Activated T-helper 9 cell treated with anti-CD3 and anti-CD28 coated beads, Interleukin-2, amount 50 U/mL, for 16 hours (primary cell): ENCODE data around the gene STX12.
"Not testable (repeated sequence)": the region's sequence is repeated elsewhere in the genome, so short reads cannot be mapped to it uniquely, and the experiment has no call there.

Experiments
- DNase-seq: peaks from one replicate; pipeline ENCODE4 v3.0.0-alpha.2; 2020; ENCODE audit warnings: low read depth

Gene STX12

DNA sequence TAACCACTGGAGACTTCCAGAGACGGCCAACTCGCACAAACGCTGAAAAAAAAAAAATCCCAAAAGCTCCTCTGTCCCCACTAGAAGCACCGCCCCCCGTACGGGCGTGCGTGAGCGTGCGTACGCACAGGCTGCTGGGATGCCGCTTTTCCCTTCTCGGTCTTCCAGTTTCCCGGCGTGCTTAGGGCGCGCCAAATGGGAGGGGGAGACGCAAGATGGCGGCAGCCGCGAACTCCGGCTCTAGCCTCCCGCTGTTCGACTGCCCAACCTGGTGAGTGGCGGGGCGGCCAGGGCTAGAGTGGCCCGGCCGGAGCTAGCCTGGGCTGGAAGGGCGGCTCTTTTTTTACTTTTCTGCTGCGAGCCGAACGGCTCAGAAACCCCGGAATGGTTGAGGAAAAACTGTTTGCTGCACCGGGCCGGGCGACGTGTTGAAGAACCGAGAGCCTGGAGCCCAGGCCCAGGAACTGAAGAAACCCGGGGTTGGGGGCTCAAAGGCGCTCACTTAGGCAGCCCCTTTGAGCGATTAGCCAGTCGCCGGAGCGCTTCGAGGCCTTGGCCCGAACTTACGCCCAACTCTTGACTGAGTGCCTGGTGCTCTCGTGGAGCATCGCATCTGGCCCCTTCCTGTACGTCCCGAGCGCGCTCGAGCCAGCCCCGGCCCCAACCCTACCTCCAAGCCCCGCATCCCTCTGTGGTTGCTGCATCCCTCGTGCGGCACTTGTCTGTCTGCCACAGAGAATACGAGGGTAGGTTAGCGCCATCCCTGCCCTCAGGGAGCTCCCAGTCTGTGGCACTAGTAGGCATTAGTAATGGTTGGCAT lies 57.8 kb downstream of the STX12 start, which contains the start of gene PPP1R8:
Gene PPP1R8, plus strand, starts transcription at position 162 of the 820 bp plus-strand sequence. Its CDS starts 54 bp downstream, at position 216.
- DNase-seq: peak; percentile 89

DNA sequence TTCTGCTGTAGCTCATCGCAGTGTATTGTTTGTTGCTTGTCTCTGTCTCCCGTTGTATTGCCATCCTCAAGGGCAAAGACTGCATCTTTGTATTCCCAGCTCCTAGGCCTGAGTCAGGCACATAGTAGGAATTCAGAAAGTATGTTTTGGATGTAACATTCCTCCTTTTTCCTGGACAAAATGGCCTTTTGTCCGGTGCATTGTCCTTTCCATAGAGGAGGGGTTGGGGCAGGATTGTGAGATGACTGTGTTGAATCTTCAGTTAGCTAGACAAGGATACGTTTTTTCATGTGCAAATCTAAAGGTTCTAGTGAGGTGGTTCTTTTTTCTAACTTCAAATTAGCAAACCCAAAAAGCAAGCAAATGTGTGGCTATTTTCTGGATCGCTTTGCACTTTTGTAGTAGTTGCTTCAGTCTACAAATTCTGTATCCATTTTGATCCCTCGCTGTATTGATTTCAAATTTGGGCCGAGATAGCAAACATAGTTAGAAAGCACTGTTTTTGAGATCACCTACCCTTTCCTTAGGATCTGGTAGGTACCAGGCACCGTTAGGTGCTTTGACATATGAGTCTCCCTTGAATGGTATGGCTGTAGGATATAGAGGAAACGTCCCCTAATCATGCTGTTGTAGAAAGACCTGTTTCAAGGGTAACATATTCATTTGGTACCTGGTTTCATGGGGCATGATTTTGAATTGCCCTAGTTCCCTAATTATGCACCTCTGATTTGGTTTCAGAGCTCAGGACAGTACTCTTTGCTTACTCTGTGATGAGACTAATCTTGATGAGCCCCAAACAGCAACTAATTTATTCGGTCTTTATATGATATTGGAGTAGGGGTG lies 58.8 kb downstream of the STX12 start:
- no peak for DNase-seq

DNA sequence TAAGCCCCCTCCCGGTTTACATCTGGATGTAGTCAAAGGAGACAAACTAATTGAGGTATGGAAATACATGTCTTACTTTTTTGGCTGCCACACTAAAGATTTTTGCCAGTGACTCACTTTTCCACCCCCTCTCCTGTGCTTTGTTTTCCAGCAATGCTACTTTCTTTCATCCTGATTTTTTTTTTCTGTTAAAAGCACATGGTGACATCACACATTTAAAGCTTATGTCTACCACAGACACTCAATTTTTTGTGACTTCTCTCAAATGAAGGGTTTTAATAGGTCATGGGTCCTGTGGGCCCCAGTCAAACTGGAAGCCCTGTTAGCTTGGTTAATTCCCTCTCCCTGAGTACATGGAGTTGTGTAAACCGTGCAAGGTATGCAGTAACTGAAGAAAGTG lies 59.7 kb downstream of the STX12 start:
- DNase-seq: no peak

DNA sequence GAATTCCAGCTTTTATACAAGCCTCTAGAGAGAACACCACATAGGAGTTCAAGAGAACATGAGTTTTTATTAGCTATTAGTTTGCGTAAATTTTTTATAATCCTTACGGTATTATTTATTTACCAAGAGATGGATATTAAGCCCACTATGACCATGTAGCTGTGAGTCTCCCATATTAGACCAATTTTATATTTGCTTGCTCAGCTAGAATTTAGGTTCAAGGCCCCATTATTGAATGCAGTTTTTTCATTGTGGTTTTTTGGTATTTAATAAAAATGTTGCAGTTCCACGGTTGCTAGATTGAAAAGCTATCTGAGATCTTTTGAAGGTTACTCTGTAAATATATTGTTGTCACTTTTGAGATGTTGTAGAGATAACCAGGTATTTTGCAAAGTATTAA lies 60.5 kb downstream of the STX12 start:
- DNase-seq: no peak

DNA sequence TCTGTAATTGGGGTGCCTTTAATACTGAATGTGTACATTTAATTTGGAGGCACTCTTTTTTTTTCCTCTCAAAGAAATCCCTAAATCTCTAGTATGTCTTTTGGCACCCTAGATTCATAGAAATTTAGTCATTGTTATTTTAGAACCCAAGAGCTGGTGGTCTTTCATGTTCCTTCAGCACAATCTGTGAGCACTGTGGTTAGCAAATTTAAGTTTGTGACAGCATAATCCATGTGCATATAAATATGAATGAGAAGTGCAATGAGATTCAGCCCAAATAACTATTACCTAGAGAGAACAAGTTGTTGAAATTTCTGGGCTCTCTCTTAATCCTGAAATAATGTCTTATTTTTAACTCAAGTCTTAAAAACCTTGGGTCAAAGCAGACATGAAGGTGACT lies 62.0 kb downstream of the STX12 start:
- no peak for DNase-seq

DNA sequence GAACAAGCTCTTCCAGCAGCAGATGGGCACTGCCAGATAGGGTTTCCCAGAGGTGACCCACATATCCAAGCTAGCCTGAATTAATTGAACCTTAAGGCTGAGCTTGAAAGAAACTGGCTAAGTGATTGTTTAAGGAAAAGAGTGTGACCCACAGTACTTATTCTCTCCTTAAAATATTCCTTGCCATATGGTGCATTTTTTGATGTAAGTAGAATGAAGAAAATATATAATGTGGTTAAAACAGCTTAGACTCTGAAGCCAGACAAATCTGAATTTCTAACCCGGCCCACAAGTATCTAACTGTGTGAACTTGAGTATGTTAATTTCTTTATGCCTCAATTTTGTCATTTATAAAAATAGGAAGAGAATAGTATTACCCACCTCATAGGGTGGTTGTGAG lies 62.5 kb downstream of the STX12 start:
- DNase-seq: no peak

DNA sequence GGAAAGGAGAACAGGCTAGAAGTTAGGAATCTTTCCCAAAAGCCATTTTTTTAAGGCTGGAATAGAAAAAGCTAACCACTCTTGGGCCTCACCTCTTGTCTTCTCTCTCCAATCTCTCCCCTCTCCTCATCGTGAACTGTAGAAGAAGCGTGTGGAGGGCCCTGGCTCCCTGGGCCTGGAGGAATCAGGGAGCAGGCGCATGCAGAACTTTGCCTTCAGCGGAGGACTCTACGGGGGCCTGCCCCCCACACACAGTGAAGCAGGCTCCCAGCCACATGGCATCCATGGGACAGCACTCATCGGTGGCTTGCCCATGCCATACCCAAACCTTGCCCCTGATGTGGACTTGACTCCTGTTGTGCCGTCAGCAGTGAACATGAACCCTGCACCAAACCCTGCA lies 76.9 kb downstream of the STX12 start:
- no peak for DNase-seq

DNA sequence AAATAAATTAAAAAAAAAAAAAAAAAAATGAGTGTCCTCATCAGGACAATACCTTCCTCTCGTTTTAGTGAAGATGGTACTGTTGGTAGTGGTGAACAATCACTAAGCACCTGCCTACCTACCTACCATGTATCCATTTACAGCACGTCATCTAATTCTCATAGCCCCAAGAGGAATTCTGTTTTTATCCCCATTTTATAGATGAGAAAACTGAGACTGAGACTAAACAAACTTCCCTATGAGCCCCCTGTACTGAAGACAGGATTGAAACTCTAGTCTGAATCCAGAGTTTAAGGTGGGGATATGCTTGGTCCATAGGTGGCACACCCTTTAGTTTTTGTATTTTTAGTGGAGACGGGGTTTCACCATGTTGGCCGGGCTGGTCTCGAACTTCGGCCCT lies 82.1 kb downstream of the STX12 start:
- no peak for DNase-seq

DNA sequence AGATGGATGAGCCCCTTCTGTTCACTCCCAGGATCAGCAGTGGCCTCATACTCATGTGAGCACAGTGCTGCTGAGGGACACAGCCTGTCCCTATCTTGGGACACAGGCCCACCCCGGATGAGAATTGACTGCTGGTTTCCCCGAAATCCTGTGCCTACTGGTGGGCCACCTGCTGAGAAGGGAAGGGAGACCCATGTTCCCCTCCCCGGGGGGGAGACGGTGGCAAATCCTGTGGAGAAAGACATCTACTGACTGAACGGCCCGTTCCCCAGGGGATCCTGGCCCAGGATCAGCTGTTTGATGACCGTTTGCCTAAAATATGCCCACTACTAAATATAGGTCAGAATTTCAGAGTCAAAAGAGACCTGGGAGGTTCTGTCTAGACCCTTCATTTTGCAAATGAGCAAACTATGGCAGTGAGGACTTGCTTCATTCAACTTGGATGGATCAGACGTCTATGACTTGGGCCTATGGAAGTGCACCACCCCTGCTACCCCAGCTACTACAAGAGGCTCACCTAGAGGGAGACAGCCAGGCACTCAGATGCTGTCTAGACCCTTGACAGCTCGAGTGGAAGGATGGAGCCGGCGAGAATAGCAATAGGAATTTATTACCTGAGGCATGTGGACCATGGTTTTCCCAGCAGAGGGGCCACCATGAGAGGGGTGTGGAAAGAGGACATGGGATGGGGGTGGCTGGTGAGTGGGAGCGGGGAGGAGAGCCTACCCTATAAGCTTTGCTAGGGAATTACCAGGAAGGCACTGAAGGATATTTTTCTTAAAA lies 83.7 kb downstream of the STX12 start:
- DNase-seq: no peak

DNA sequence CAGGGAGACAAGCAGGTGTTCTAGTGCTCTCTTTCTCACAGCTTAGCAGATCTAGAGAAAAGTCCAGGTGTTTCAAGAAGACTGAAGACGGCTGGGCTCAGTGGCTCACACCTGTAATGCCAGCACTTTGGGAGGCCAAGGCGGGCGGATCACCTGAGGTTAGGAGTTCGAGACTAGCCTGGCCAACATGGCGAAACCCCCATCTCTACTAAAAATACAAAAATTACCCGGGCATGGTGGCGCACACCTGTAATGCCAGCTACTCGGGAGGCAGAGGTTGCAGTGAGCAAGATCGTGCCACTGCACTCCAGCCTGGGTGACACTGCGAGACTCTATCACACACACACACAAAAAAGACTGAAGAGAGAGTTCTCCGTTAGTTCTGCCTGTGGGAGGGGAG lies 84.5 kb downstream of the STX12 start:
- DNase-seq: not testable (repeated sequence)

DNA sequence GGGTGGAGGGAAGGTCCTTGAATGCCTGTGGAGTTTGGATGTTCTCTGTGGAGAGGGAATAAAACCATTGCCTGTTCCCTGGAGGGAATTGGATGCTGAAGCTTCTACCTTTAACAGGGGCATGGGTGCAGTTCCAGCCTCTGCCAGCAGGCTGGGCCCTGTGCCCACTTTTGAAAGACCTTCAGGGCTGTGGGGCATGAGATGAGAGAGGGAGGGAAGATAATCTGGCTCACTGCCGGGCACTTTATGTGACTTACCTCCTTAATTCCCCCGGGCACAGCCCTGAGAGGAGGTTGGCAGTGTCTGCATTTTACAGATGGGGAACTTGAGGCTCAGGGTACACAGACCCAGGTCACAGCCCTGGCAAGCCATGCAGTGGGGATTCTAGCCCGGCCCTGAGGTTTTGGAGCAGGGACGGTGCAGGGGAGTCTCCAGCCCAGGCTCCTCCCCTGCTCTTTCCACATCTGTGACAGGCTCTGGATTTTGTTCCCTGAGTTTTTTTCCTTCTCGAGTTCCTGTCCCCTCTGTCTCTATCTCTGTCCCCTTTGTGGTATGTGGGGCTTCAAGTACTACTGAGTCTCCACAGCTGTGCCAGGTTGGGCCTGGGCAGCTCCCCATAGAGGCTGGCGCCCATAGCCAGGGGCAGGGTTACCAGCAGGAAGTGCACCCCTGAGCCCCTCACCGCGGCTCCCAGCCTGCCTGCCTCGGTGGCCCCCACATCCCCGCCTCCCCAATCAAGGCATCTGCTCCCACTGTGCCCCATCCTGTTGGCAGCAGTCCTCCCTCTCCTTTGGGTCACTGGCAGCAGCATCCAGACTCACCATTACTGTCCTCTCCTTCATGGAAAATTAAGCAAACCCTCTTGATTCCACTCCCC lies 85.3 kb downstream of the STX12 start:
- DNase-seq: peak; percentile 70

DNA sequence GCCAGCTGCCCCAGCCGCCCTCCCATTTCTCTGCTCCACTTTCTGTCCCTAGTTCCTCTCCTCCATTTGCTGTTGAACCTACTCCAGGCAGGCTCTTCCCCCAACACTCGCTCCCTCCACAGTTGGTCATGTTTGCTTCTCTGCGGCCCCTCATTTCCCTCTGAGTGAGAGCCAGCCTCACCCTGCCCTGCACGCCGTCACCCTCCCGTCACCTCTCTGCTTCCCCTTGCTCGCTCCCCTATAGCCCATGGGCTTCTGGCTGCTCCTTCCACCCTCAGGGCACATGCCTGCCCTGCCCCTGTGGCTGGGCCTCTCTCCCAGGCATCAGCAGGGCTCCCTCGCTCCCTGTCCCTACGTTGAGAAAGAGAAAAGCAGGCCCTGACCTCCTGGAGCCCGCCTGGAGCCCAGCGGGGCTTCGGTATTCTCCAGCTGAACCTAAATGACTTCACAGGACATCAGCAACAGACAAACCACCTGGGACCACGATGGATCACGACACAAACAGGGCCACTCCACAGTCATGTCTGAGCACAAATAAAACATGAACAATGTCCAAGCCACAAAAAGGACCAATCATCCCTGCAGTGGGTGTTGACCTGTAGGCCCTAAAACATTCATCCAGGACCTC lies 86.0 kb downstream of the STX12 start:
- DNase-seq: no peak

DNA sequence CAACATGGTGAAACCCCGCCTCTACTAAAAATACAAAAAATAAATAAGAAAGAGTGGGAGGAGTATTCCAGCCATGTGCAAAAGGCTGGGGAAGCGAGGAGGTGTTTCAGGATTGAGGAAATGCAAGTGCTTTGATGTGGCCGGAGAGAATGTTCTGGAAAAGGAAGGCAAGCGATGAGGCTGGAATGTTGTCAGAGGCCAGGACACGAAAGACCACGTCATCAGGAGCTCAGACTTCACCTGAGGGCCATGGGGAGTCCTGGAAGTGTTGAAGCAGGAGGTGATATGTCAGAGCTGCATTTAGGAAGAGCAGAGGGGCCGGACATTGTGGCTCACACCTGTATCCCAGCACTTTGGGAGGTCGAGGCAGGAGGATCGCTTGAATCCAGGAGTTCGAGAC lies 88.4 kb downstream of the STX12 start:
- no peak for DNase-seq

DNA sequence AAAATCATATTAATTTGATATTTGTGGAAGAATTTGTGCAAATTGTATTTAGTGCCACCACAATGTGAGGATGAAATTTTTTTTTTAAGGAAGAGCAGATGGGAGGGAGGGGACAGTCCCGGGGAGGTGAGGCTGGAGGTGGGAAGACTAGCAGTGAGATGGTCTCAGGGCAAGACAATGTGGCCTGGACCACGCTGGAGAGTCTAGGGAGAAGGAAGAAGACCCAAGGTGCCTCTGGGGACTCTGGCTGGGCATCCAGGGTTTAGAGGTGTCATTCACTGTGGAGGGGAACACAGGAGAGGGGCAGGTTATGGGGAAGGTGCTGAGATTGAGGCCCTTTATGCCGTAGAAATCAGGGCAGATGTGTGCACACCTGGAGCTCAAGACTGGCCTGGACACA lies 89.0 kb downstream of the STX12 start:
- DNase-seq: no peak

DNA sequence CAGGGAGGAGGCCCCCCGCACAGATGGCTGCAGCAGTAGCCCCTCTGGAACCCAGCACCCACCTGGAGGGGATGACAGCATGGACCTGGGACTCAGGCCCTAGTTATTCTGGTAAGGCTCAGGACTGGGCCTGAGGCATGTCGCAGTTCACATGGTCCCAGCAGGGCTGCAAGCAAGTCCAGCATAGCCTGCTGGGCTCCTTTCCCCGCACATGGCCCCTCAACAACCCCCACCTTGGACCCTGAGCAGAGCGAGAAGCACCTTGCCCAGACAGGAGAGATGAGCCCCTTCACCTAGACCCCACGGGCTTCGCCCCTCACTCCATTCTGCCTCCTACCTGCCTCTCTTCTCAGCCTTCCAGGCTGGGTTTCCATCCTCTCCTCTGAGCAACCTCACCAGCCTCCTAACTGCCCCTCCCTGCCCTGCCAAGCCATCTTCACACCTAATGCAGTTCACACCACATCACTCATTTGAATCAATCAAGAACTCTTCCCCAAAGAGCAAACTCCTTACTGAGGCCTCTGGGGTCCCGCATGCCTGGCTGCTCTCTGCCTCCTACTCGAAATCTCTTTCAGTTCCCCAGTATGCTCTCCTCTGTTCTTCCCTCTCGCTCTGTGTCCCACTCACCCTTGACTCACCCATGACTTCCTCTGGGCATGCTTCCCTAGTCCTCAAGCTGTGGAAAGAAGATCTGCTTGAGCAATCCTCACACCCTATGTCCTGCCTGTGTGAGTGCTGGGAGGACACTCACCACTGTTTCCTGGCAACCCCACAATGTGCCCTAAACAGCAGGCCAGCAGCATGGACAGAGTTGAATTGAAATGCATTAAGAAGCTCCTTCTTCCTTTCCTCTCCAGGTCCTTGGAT lies 89.9 kb downstream of the STX12 start:
- no peak for DNase-seq

DNA sequence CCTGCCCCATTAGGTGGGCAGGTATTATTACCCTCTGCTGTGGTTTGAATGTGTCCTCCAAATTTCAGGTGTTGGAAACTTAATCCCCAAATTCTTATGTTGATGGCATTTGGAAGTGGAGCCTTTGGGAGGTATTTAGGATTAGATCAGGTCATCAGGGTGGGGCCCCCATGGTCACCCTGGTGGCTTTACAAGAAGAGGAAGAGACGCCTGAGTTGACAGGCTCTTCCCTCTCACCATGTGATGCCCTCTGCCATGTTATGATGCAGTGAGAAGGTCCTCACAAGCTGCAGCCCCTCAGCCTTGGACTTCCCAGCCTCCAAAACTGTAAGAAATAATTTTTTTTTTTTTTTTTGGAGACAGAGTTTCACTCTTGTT lies 90.5 kb downstream of the STX12 start:
- no peak for DNase-seq

DNA sequence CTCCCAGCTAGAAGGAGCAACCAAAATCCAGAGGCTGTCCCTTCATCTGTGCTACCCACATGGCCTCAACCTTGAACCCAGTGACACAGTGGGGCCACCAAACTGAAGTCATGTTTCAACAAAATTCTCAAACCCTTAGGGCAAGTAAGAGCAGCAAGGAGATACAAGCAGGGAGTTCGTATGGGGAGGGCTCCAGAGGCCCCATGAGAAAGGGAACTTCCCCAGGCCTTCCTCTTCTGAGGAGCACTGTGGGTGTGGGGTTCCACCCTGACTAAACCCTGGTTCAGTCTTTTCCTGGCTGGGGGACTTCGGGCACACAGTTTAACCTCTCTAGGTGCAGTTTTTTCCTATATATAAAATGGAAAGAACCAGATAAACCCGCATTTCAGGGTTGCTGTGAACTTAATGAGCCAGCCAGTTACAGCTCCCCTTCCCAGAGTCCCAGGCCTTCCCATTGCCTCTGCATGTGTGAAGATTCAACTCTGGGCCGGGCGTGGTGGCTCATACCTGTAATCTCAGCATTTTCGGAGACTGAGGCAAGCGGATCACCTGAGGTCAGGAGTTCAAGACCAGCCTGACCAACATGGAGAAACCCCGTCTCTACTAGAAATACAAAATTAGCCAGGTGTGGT lies 91.4 kb downstream of the STX12 start:
- no peak for DNase-seq

DNA sequence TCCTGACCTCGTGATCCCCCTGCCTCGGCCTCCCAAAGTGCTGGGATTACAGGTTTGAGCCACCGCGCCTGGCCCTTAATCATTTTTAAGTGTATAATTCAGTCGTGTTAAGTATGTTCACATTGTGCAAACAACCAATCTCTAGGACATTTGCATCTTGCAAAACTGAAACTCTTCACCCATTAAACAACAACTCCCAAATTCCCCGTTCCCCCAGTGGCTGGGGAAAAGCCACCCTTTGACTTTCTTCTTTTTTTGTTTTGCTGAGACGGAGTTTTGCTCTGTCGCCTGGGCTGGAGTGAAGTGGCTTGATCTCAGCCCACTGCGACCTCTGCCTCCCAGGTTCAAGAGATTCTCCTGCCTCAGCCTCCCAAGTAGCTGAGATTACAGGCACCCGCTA lies 92.8 kb downstream of the STX12 start:
- DNase-seq: no peak

DNA sequence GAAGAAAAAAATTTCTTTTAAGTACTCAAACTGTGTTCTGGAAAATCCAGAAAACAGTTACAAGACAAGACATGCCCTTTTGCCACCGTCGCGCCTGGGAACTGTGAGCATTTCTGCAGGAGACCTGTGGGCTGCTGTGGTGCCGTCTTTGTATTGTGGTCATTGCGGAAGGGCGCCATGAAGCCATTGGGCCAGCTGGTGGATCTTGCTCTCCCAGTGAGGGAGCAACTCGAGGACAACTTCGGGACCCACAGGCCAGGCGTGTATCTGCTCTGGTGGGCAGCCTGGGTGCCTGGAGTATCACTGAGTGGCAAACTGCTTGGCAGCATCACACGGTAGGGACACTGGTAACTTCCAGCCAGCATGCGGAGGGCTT lies 95.5 kb downstream of the STX12 start:
- no peak for DNase-seq
